Choroid plexus epithelial cell (primary cell): ENCODE measurements around the gene GPX3.

Source experiments
- DNase-seq: peaks from one replicate; pipeline ENCODE4 v3.0.0-alpha.2; 2010; ENCODE audit warnings: low read depth
- H3K4me3 ChIP-seq: 2 replicates; pipeline ENCODE4 v1.5.1; 2011; ENCODE audit warnings: low read depth, mild to moderate bottlenecking, control low read depth, low read length, moderate library complexity
- TF ChIP-seq, protein P1 (sequence below): conservative IDR thresholded peaks from 2 replicates; pipeline ENCODE4 v1.5.1; 2011; ENCODE audit warnings: low read depth, mild to moderate bottlenecking, control low read depth, inconsistent platforms, low read length, moderate library complexity

Gene GPX3

DNA sequence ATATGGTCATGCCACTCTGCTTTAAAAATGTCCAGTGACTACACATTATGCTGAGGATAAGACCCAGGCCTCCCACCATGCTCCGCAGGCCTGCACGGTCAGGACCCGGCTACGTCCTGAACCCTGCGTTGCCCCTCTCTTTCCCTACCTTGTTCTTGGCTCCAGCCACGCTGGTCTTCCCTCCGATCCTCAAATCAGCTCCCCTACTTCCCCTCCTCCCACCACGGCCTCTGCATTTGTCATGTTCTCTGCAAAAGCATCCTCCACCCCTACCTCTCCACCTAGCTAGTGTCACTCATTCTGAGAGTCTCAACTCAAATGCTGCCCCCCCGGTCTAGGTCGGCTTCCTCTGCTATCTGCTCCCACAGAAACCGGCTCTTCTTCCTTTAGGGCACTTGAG is 11.2 kb downstream of the GPX3 start:
- no peak overlapping the region for H3K4me3 ChIP-seq
- TF ChIP-seq, protein P1, sequence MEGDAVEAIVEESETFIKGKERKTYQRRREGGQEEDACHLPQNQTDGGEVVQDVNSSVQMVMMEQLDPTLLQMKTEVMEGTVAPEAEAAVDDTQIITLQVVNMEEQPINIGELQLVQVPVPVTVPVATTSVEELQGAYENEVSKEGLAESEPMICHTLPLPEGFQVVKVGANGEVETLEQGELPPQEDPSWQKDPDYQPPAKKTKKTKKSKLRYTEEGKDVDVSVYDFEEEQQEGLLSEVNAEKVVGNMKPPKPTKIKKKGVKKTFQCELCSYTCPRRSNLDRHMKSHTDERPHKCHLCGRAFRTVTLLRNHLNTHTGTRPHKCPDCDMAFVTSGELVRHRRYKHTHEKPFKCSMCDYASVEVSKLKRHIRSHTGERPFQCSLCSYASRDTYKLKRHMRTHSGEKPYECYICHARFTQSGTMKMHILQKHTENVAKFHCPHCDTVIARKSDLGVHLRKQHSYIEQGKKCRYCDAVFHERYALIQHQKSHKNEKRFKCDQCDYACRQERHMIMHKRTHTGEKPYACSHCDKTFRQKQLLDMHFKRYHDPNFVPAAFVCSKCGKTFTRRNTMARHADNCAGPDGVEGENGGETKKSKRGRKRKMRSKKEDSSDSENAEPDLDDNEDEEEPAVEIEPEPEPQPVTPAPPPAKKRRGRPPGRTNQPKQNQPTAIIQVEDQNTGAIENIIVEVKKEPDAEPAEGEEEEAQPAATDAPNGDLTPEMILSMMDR: no peak
- DNase-seq: no peak

DNA sequence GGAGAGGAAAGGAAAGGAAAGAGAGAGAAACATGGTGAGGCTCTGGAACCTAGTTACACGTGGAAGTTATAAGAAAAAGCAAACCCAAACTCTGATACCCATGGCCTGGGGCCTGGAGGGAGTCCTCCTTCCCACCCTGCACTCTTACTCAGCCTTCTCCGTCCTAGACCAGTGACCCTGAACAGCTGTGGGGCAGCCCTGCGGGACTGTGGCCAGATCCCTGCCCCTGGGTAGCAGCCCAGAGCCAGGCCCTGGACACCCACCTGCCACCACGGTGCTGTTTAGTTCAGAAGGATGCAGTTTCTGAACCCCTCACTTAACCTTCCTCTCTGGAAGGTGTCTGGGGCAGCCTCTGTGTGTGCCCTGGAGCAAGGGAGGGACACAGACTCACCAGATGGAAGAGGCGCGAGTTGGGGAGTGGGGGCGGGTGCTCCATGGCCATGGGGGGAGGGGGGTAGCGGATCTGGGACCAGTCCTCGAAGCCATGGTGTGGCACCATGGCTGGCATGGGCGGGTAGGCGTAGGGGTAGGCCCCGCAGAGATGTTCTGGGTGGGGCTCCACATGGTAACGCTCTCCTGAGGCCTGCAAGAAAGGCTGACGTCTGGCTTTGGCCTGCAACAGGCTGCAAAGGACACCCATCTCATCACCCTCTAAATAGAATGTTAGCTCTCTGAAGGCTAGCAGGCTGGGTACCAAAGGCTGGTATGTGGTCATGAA is 13.0 kb downstream of the GPX3 start:
- TF ChIP-seq, protein P1: no peak
- H3K4me3 ChIP-seq: no peak overlapping the region
- no peak for DNase-seq

DNA sequence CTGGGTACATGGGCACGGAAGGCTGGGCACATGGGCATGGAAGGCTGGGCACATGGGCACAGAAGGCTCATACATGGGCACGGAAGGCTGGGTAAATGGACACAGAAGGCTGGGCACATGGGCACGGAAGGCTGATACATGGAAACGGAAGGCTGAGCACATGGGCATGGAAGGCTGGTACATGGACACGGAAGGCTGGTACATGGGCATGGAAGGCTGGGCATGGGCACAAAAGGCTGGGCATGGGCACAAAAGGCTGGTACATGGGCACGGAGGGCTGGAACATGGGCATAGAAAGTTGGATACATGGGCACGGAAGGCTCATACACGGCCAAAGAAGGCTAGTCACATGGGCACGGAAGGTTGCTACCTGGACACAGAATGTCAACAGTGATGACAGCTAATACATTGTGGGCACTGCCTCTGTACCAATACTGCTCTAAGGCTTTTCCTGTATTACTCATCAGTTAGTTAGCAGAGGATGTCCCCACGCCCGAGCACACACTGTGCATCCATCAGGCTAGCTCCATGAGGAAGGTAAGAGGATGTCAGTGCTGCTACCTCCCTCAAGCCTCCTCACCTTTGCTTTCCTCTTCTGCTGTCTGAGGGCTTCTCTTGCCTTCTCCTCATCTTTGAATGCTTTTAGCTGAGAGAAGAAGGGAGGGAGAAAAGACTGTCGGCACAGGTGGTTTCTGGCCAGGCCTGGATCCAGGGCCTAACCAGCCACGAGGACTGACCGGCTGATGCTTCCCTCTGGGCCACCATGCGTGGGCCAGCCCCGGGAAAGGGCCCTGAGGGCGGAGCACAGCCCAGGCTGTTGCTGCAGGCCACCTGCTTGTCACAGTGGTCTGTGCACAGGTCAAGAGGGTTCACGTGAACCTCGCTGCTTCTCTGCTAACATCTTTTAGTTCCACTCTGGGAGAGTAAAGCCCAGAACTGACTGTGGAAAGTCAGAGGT is 14.3 kb downstream of the GPX3 start:
- TF ChIP-seq, protein P1: no peak
- no peak for DNase-seq

DNA sequence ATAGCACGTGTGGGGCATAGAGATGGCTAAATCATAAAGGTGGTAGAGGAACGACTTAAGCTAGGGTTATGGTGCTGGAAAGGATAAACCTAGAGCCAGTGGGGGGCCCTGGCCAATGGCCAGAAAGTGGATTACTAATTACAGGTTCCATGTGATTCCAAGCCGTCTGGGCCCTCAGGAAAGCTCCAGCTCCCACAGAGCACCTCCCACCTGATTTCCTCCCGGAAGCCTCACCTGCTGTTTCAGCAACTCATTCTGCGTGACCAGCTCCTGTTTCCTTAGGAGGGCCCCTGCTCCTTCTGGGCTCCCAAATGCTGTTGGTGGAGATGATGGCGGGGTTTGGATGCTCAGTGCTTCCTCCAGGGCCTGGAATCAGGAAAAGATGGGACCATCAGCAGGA is 16.2 kb downstream of the GPX3 start:
- TF ChIP-seq, protein P1: no peak
- no peak for DNase-seq
- no peak overlapping the region for H3K4me3 ChIP-seq

More for the DNA sequence above, 14.3 kb downstream of the GPX3 start:
- H3K4me3 ChIP-seq: no peak overlapping the region

DNA sequence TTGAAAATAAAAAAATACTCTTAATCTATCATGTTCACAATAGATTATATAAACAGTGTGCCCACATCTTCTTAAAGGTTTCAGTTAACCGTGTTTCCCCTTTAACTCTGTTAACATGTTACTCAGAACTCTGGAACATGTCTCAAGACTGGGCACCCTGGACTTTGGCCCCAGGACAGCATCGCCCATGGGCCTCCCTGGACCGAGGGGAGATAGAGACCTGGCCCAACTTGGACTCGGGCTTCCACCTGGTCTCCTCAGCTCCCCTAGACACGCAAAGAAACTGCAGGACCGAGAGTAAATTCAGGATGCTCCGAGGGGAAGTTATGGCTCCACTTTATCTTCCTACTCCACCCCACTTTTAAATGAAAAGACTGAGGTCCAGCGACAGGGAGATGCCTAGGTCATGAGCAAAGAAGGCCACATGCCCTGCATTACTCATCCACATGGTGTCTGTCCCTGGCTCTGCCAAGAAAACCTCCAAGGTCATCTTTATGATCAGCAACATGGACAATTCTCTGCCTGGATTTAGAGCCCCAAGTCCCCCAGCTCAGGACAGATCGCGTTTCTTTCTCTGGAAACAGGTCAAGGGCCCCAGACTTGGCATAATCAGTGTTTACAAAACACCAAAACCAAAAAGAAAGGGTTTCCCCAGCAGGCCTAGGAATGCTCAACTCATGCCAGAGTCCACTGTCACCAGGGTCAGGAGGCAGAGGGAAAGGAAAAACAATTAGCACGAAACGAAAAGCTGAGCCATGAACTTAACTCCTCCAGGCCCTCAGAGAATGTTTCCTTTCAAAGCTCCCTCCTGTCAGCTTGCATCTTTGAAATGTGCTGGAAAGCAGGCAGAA is 17.4 kb downstream of the GPX3 start:
- H3K4me3 ChIP-seq: no peak overlapping the region
- TF ChIP-seq, protein P1: no peak
- DNase-seq: peak; percentile 80

DNA sequence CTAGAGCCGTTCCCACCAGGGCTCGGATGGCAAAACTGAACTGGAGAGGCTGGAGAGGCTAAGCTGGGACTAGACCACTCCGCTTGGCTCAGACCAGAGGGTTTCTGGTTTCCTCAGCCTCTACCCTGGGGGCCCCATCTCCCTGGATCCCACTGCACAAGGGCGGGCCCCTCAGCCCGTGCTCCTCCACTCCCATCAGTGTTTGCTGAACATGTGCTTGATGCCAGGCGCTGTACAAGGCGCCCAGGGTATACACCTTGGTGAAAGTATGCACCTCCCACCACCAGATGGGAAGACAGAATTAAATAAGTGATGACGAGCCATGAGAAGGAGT is 18.0 kb downstream of the GPX3 start:
- TF ChIP-seq, protein P1: no peak
- no peak for DNase-seq
- no peak overlapping the region for H3K4me3 ChIP-seq
